DND-41 (cell line): Measurements from ENCODE around the gene PEX14.

Experiments
- ATAC-seq: fragments of 200-7000 bp; cut with Tn5 transposase; 3 replicates; pipeline ENCODE4 v1.9.1; 2021; ENCODE audit warnings: low read depth; ENCODE audit not compliant: insufficient read depth
- DNase-seq: peaks from one replicate; pipeline ENCODE4 v3.0.0-alpha.2; 2020
- H2AFZ ChIP-seq: 2 replicates; pipeline ENCODE4 v1.6.0; 2012; ENCODE audit warnings: low read depth, low read length
- H3K27ac ChIP-seq: 2 replicates; pipeline ENCODE4 v1.5.1; 2012; ENCODE audit warnings: low read length, inconsistent platforms
- H3K27me3 ChIP-seq: fragments of 200-600 bp; sonication (generic); 2 replicates; pipeline ENCODE4 v1.6.0; 2012; ENCODE audit warnings: low read length, mild to moderate bottlenecking, inconsistent platforms; ENCODE audit not compliant: insufficient read depth, poor library complexity
- H3K36me3 ChIP-seq: 2 replicates; pipeline ENCODE4 v1.5.1; 2012; ENCODE audit warnings: low read length, inconsistent platforms; ENCODE audit not compliant: insufficient read depth
- H3K4me1 ChIP-seq: 2 replicates; pipeline ENCODE4 v1.5.1; 2012; ENCODE audit warnings: mild to moderate bottlenecking, low read length; ENCODE audit not compliant: insufficient read depth
- H3K4me2 ChIP-seq: 2 replicates; pipeline ENCODE4 v1.6.0; 2012; ENCODE audit warnings: mild to moderate bottlenecking, moderate library complexity, low read length, inconsistent platforms; ENCODE audit not compliant: insufficient read depth
- H3K4me3 ChIP-seq, 2 experiments: fragments of 200-600 bp in 1 of 2; shearing (Covaris generic) in 1 of 2; 2 replicates each; pipeline ENCODE4 v1.5.1; 2012 to 2016; ENCODE audit warnings: inconsistent platforms in 2 of 2, low read length in 2 of 2, mild to moderate bottlenecking in 2 of 2, low read depth in 1 of 2, moderate library complexity in 1 of 2
- H3K79me2 ChIP-seq: 2 replicates; pipeline ENCODE4 v1.6.0; 2012; ENCODE audit warnings: low read length, inconsistent platforms; ENCODE audit not compliant: insufficient read depth
- H3K9ac ChIP-seq: 2 replicates; pipeline ENCODE4 v1.6.0; 2012; ENCODE audit warnings: low read depth, mild to moderate bottlenecking, inconsistent platforms, low read length, moderate library complexity
- H3K9me3 ChIP-seq: 2 replicates; pipeline ENCODE4 v1.5.1; 2012; ENCODE audit warnings: low read length, moderate library complexity, mild to moderate bottlenecking, inconsistent platforms; ENCODE audit not compliant: insufficient read depth, severe bottlenecking
- H4K20me1 ChIP-seq: 2 replicates; pipeline ENCODE4 v1.6.0; 2012; ENCODE audit warnings: low read length; ENCODE audit not compliant: insufficient read depth
- CTCF ChIP-seq: IDR thresholded peaks from 2 replicates; pipeline ENCODE4 v1.5.1; 2012; ENCODE audit warnings: borderline replicate concordance, low read length, moderate library complexity, mild to moderate bottlenecking; ENCODE audit not compliant: poor library complexity, severe bottlenecking; ENCODE audit errors: extremely low read depth
- EZH2 ChIP-seq: IDR thresholded peaks from 3 replicates; pipeline ENCODE4 v1.6.1; 2012; ENCODE audit warnings: borderline replicate concordance, low read depth, mild to moderate bottlenecking, moderate library complexity, low read length, inconsistent platforms; ENCODE audit not compliant: severe bottlenecking

Gene PEX14

GRCh38 chr1:10629091-10629815, 154.5 kb downstream of the PEX14 start:
- H3K36me3 ChIP-seq = peaks cover 19% of the 10 kb centered on the region
- DNase-seq (no peak), ATAC-seq (no peak)
- H3K4me1 ChIP-seq = no peaks in the 10 kb centered on the region
- TF ChIP-seq EZH2 = no peak
- TF ChIP-seq CTCF = no peak
- no peaks in the 10 kb centered on the region; the same call in 1 of the 2 replicates for H4K20me1 ChIP-seq
- H3K79me2 ChIP-seq = no peaks in the 10 kb centered on the region
- no peaks in the 10 kb centered on the region for H3K9me3 ChIP-seq
- H3K4me2 ChIP-seq = no peak overlapping the region
- H3K4me3 ChIP-seq = no peak overlapping the region
- H3K27me3 ChIP-seq = no peaks in the 10 kb centered on the region
- H3K27ac ChIP-seq = no peak overlapping the region
- H3K9ac ChIP-seq = no peak overlapping the region
- no peak overlapping the region for H2AFZ ChIP-seq

GRCh38 chr1:10629816-10630571, 155.2 kb downstream of the PEX14 start:
- no peak overlapping the region for H3K4me3 ChIP-seq
- H3K9me3 ChIP-seq = no peaks in the 10 kb centered on the region
- no peaks in the 10 kb centered on the region for H3K79me2 ChIP-seq
- no peak overlapping the region for H3K27ac ChIP-seq
- peaks cover 13% of the 10 kb centered on the region for H3K36me3 ChIP-seq
- no peaks in the 10 kb centered on the region for H3K4me1 ChIP-seq
- ATAC-seq = no peak
- no peak overlapping the region for H3K4me2 ChIP-seq
- no peak overlapping the region for H2AFZ ChIP-seq
- no peak for TF ChIP-seq EZH2
- no peak for TF ChIP-seq CTCF
- no peak overlapping the region for H3K9ac ChIP-seq
- H3K27me3 ChIP-seq = no peaks in the 10 kb centered on the region
- DNase-seq = no peak
- no peaks in the 10 kb centered on the region; the same call in 1 of the 2 replicates for H4K20me1 ChIP-seq

DNA sequence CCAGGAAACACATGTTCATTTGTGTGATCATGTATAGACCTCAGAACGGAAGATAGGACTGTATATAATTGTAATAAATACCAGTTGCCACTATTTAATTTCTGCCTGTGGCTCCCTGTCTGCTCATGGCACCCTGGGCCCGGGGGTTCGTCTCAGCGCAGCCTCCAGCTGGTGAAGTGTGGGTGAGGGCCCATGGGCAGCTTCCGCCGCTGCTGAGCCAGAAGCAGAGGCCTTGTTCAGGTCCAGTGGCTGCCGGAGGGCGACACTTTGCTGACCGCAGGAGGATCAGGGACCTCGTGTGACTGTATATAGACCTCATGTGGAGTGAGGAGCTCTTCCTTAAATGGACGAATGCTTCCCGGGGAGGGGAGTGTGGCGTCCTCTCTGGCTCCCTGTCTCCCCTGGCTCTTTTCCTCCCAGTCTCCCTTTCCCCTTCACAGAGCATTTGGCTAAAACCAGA, 155.9 kb downstream of the PEX14 start:
- Histone ChIP-seq H3K4me3 (no peak overlapping the region), H3K4me1 (no peaks in the 10 kb centered on the region), H2AFZ (no peak overlapping the region), H3K27me3 (no peaks in the 10 kb centered on the region), H3K9ac (no peak overlapping the region), H3K79me2 (no peaks in the 10 kb centered on the region), H4K20me1 (no peaks in the 10 kb centered on the region; the same call in 1 of the 2 replicates), H3K27ac (no peak overlapping the region; the same call in 1 of the 2 replicates), H3K36me3 (peaks cover 13% of the 10 kb centered on the region), H3K9me3 (no peaks in the 10 kb centered on the region), H3K4me2 (no peak overlapping the region)
- TF ChIP-seq EZH2 (no peak), CTCF (no peak)
- DNase-seq (no peak), ATAC-seq (no peak)
